Lower lobe of right lung (tissue), 2 donors: Measurements from ENCODE around the gene GP1BB. TPM values are rescaled to one million over a fixed set of nuclear protein-coding genes. Genes with fewer than 3 reads are reported as not detected.
"Not testable (repeated sequence)": the region's sequence is repeated elsewhere in the genome, so short reads cannot be mapped to it uniquely, and the experiment has no call there.

Experiments
- ATAC-seq, 2 donors: fragments of 200-7000 bp; cut with Tn5 transposase; one replicate each; pipeline ENCODE4 v1.9.1; 2020 to 2022; ENCODE audit warnings: mild to moderate bottlenecking in 2 of 2, moderate library complexity in 2 of 2
- DNase-seq: peaks from one replicate; pipeline ENCODE4 v3.0.0-alpha.2; 2020
- H3K27ac ChIP-seq: fragments of 200-600 bp; one replicate; pipeline ENCODE4 v1.8.0; 2022
- H3K27me3 ChIP-seq: fragments of 200-600 bp; one replicate; pipeline ENCODE4 v1.8.0; 2022; ENCODE audit warnings: low read depth
- H3K36me3 ChIP-seq: fragments of 200-600 bp; one replicate; pipeline ENCODE4 v1.8.0; 2022; ENCODE audit warnings: mild to moderate bottlenecking
- H3K4me1 ChIP-seq: fragments of 200-600 bp; one replicate; pipeline ENCODE4 v1.8.0; 2022
- H3K4me3 ChIP-seq: fragments of 200-600 bp; one replicate; pipeline ENCODE4 v1.8.0; 2022; ENCODE audit warnings: mild to moderate bottlenecking
- H3K9me3 ChIP-seq: fragments of 200-600 bp; one replicate; pipeline ENCODE4 v1.8.0; 2022
- CTCF ChIP-seq: fragments of 200-600 bp; IDR thresholded peaks from one replicate; pipeline ENCODE4 v1.8.0; 2022; ENCODE audit warnings: antibody characterized with exemption, mild to moderate bottlenecking
- intact Hi-C: fragments of 100-400 bp; cut with DNase I; formaldehyde crosslinking; loops from one replicate; pipeline ENCODE4 v1.11.0; 2022
- long read RNA-seq: library from polyadenylated mRNA; unstranded; transcript quantifications from one replicate; pipeline ENCODE4 v2.0.0, GENCODE V29; 2021
- total RNA-seq: library from RNA; stranded (reverse); fragmentation: NEBNext Ultra II Directional; extraction: Animal tissue kit (Norgen Biotek cat#: 25700); gene quantifications from one replicate; pipeline ENCODE4 v1.2.1, GENCODE V29; 2021
- donor health status: DM: no; HTN: yes; CAD: no; lungs with severe emphysema.

GP1BB gene
- 2.8 TPM for total RNA-seq
- long read RNA-seq, partial matches to known transcripts, result 0 of 3 reads
- long read RNA-seq, other reads (novel, unspliced or antisense), result 0 of 3 reads

DNA sequence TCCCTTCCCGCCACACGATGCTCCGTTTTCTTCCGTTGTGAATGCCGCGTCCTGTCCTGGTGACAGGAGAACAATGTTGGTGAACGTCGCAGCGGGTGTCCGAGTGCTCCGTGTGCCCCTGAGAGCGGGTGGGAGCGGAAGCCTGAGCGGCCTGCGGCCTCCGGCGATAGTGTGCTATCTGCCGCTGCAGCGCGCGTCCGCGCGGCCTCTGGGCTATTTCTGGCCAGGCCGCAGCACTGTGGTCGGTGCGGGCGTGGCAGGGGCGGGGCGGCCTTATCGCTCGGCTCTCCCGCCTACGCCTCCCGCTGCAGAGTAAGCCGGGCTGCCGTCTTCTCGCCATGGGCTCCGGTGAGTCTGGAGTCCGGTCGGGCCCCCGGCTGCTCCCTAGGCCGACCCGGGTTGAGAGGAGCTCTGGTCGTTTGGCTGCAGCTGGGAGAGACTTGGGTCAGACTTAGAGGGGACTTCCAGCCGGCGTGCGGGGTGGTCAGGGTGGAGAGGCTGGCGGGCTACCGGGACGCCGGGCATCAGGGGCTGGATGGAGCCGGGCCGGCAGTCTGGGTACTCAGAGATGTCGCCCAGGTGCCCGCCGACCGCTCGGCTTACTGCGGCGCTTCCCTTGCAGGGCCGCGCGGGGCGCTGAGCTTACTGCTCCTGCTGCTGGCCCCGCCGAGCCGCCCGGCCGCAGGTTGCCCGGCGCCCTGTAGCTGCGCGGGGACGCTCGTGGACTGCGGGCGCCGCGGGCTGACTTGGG is at the start of gene GP1BB:
TSS of gene GP1BB (plus strand) at position 308 of the 751 bp plus-strand sequence. CDS start at position 339, 31 bp downstream.
- H3K27ac ChIP-seq, result no peak within 1 kb of the TSS
- peak; percentile 46 to 82 for ATAC-seq

DNA sequence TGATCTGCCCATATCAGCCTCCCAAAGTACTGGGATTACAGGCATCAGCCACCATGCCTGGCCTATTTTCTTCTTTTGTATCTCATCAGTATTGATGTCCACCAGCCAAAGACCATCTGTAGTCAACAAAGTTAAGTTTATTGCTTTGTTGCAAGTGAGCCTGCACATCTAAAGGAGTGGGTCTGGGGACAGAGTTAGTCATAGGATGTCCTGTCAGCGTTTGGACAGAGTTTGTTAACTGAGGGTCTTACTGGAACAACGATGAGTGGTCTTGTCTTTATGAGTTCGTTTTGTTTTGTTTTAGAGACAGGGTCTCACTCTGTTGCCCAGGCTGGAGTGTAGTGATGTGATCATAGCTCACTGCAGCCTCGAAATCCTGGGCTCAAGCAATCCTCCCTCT is 49.7 kb upstream of the GP1BB start:
- ATAC-seq (no peak), DNase-seq (no peak)
- Histone ChIP-seq H3K27ac (no peak overlapping the region), H3K36me3 (no peaks in the 10 kb centered on the region), H3K9me3 (no peaks in the 10 kb centered on the region), H3K27me3 (no peaks in the 10 kb centered on the region), H3K4me1 (no peaks in the 10 kb centered on the region), H3K4me3 (no peak overlapping the region)
- no peak for TF ChIP-seq CTCF
- intact Hi-C loops, result no loop called here

More for the DNA sequence above, at the start of gene GP1BB:
- Histone ChIP-seq H3K4me1 (peaks cover 20% of the 10 kb centered on the region), H3K36me3 (no peaks in the 10 kb centered on the region), H3K27me3 (peaks cover 54% of the 10 kb centered on the region), H3K4me3 (peak within 1 kb of the TSS; percentile 36), H3K9me3 (no peaks in the 10 kb centered on the region)
- peak; percentile 61 for DNase-seq
- peak; percentile 14 for TF ChIP-seq CTCF
- intact Hi-C loops, result no loop called here

DNA sequence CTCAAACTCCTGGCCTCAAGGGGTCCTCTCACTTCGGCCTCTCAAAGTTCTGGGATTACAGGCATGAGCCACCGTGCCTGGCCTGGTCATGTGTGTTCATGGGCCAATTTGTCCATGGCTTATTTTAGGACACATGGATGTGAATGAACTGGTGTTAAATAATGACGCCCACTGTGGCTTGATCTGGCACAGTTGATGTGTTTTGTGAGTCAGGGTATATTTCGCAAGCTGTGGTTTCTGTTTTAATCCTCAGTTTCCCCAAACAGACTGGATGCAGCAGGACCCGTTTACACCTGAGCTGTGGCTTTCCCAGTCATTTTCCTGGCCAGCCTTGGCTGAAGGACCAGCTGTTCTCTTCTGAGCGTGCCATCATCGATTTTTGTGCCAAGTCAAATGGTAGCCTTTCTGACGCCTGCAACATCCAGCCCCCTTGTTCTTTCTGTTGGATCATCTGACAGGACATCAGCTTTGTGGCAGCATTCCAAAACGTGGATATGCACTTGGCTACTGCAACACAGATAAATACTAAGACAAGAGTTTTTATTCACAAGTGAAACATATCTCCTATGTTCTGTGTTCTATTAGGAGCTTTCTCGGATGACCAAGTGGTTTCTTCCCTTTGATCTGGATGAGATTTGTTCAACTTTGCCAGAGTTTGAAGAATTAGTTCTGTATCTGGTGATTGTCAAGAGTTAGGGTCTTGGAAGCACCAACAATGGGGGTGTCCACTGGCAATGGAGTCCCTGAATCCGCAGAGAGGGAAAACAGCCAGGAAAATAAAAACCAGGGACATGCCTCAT is 49.0 kb upstream of the GP1BB start:
- Histone ChIP-seq H3K4me1 (no peaks in the 10 kb centered on the region), H3K4me3 (no peak overlapping the region), H3K27me3 (no peaks in the 10 kb centered on the region), H3K36me3 (no peaks in the 10 kb centered on the region), H3K27ac (no peak overlapping the region), H3K9me3 (no peaks in the 10 kb centered on the region)
- ATAC-seq, result no peak
- no peak for DNase-seq
- TF ChIP-seq CTCF, result no peak
- intact Hi-C loops, result no loop called here

GRCh38 chr22:19674929-19675253 is 48.4 kb upstream of the GP1BB start:
- no peak for ATAC-seq
- Histone ChIP-seq H3K4me3 (no peak overlapping the region), H3K36me3 (no peaks in the 10 kb centered on the region), H3K9me3 (no peaks in the 10 kb centered on the region), H3K27ac (no peak overlapping the region), H3K4me1 (no peaks in the 10 kb centered on the region), H3K27me3 (peaks cover 5% of the 10 kb centered on the region)
- no peak for DNase-seq
- intact Hi-C loops, result no loop called here
- no peak for TF ChIP-seq CTCF

- Histone ChIP-seq H3K27me3 (peaks cover 10% of the 10 kb centered on the region), H3K27ac (no peak overlapping the region), H3K36me3 (no peaks in the 10 kb centered on the region), H3K9me3 (no peaks in the 10 kb centered on the region), H3K4me3 (no peak overlapping the region), H3K4me1 (no peaks in the 10 kb centered on the region)
- ATAC-seq (no peak), DNase-seq (no peak)
- intact Hi-C loops, result no loop called here
- no peak for TF ChIP-seq CTCF
Observed at GRCh38 chr22:19675428-19675827, 47.9 kb upstream of the GP1BB start.

DNA sequence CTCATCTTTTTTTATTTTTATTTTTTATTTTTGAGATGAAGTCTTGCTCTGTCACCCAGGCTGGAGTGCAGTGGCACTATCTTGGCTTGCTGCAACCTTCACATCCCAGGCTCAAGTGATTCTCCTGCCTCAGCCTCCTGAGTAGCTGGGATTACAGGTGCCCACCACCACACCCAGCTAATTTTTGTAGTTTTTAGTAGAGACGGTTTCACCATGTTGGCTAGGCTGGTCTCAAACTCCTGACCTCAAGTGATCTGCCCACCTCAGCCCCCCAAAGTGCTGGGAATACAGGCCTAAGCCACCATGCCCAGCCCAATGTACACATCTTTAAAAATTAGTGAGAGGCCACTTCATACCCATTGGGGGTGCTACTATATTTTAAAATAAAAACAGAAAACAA is 46.9 kb upstream of the GP1BB start:
- H3K4me1 ChIP-seq, H3K4me3 ChIP-seq, ATAC-seq, H3K9me3 ChIP-seq, intact Hi-C loops, DNase-seq, H3K27ac ChIP-seq, H3K36me3 ChIP-seq: not testable (repeated sequence)
- peaks cover 15% of the 10 kb centered on the region for H3K27me3 ChIP-seq
